Panc1 (cell line): ENCODE data around the gene ADAMTS9.

Experiments
- SIN3A ChIP-seq: IDR thresholded peaks from 2 replicates; pipeline ENCODE4 v1.6.1; 2012; ENCODE audit warnings: low read depth, mild to moderate bottlenecking, low read length, moderate library complexity, borderline replicate concordance; ENCODE audit not compliant: insufficient read depth
- TF ChIP-seq, protein P1 (sequence below): fragments of 450-650 bp; IDR thresholded peaks from 2 replicates; pipeline ENCODE4 v1.5.1; 2017; ENCODE audit warnings: mild to moderate bottlenecking

GRCh38 chr3:64673159-64673715 is 14.6 kb downstream of the ADAMTS9 start:
- TF ChIP-seq, protein P1, sequence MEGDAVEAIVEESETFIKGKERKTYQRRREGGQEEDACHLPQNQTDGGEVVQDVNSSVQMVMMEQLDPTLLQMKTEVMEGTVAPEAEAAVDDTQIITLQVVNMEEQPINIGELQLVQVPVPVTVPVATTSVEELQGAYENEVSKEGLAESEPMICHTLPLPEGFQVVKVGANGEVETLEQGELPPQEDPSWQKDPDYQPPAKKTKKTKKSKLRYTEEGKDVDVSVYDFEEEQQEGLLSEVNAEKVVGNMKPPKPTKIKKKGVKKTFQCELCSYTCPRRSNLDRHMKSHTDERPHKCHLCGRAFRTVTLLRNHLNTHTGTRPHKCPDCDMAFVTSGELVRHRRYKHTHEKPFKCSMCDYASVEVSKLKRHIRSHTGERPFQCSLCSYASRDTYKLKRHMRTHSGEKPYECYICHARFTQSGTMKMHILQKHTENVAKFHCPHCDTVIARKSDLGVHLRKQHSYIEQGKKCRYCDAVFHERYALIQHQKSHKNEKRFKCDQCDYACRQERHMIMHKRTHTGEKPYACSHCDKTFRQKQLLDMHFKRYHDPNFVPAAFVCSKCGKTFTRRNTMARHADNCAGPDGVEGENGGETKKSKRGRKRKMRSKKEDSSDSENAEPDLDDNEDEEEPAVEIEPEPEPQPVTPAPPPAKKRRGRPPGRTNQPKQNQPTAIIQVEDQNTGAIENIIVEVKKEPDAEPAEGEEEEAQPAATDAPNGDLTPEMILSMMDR, result no peak
- TF ChIP-seq SIN3A, result no peak
